GM12872 (cell line): ENCODE results near the gene GALNTL6.

ENCODE experiments used
- TF ChIP-seq, protein P1 (sequence below): IDR thresholded peaks from 3 replicates; pipeline ENCODE4 v1.5.1; 2011; ENCODE audit warnings: low read depth, mild to moderate bottlenecking, low read length, moderate library complexity; ENCODE audit not compliant: insufficient read depth

Gene GALNTL6

GRCh38 chr4:171956678-171957077 is 143.5 kb downstream of the GALNTL6 start:
- TF ChIP-seq, protein P1, sequence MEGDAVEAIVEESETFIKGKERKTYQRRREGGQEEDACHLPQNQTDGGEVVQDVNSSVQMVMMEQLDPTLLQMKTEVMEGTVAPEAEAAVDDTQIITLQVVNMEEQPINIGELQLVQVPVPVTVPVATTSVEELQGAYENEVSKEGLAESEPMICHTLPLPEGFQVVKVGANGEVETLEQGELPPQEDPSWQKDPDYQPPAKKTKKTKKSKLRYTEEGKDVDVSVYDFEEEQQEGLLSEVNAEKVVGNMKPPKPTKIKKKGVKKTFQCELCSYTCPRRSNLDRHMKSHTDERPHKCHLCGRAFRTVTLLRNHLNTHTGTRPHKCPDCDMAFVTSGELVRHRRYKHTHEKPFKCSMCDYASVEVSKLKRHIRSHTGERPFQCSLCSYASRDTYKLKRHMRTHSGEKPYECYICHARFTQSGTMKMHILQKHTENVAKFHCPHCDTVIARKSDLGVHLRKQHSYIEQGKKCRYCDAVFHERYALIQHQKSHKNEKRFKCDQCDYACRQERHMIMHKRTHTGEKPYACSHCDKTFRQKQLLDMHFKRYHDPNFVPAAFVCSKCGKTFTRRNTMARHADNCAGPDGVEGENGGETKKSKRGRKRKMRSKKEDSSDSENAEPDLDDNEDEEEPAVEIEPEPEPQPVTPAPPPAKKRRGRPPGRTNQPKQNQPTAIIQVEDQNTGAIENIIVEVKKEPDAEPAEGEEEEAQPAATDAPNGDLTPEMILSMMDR: no peak

DNA sequence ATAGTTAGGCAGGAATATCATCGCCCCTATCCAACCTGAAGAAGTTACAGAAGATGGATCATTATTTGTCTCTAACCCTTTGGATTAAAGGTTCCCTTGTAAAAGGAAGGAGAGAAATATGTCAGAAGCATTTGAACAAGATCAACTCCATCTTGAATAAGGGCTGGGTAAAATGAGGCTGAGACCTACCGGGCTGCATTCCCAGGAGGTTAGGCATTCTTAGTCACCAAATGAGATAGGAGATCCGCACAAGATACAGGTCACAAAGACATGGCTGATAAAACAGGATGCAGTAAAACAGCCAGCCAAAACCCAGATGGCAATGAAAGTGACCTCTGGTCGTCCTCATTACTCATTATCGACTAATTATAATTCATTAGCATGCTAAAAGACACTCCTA is 148.9 kb downstream of the GALNTL6 start:
- TF ChIP-seq, protein P1: no peak

DNA sequence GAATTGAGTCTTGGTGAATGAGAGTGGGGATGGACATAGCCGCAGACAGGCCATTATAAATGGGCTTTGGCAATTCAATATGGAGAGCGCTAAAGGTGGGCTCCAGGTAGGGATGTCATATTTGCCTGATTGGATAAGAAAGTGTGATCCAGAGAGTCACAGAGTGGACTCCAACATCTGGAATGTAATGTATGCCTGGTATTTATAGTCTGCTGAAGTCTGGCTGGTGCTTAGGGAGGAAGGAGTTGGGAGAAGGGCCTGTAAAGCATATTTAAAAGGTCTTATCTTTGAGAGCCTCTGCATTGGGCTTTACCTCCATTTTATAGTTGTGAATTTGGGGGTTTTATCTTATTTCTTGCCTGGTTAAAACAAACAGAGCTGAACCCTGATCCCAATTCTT is 153.2 kb downstream of the GALNTL6 start:
- TF ChIP-seq, protein P1: no peak

GRCh38 chr4:171978216-171978615 is 165.0 kb downstream of the GALNTL6 start:
- TF ChIP-seq, protein P1: no peak

- TF ChIP-seq, protein P1: no peak
Observed at GRCh38 chr4:171979461-171979860, 166.3 kb downstream of the GALNTL6 start.

DNA sequence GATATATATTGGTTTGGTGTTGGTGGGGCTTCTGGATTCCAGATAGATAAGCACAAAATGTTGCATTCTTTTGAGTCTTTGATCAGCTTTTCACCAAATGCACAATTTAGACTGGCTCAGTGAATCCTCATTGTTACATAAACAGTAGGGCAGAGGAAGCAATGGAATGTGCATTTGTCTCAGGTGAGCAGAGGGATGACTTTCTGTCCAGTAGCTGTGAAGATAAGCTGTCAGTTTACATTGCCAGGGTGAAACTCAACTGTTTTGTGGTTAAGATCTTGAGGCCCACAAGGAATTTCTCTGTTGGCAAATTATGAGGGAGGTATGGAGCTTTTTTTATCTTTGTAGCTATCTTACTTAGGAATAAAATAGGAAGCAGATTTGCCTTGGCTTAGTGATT is 168.0 kb downstream of the GALNTL6 start:
- TF ChIP-seq, protein P1: no peak

GRCh38 chr4:171983935-171984805 is 171.0 kb downstream of the GALNTL6 start:
- TF ChIP-seq, protein P1: no peak
